Measurements from ENCODE around the gene LST1. TPM values are rescaled to one million over a fixed set of nuclear protein-coding genes. Genes with fewer than 3 reads are reported as not detected.

LST1 gene
- total RNA-seq, 1 donor from 2014 or later, result 127 TPM

DNA sequence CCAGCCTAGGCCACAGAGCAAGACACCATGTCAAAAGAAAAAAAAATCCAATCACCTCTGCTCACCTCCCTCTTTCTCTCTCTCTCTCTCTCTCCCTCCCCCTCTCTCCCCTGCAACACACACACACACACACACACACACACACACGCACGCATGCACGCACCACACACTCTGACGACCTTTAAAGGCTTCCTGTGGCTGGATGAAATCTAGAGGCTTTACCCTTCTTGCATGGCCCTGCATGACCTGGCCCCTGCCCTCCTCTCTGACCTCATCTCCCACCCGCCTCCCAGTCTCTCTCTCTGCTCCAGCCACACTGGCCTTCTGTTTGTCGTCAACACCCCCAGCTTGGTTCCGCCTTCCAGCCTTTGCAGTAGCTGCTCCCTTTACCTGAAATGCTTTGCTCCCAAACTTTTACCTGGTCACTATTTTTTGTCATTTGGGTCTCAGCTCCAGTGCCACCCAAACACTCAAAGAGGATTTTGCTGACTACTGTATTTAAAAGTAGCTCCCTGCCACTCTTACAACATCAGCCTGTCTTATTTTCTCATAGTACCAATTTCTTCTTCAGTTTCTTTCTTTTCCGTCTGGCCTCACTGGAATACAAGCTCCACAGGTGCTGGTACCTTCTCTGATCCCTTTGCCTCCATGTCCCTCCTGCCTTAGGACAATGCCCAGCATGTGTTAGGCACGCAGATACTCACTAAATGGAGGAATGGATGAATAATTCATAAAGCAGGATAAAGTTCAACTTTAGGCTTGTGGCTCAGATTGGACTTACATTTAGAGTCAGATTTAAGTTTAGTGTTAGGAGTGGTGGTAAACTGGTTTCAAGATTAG is 18.3 kb upstream of the LST1 start:
- H3K27ac ChIP-seq, result peak overlapping the region; percentile 6
- peak in 1 of 2 donors; percentile 21 for ATAC-seq

DNA sequence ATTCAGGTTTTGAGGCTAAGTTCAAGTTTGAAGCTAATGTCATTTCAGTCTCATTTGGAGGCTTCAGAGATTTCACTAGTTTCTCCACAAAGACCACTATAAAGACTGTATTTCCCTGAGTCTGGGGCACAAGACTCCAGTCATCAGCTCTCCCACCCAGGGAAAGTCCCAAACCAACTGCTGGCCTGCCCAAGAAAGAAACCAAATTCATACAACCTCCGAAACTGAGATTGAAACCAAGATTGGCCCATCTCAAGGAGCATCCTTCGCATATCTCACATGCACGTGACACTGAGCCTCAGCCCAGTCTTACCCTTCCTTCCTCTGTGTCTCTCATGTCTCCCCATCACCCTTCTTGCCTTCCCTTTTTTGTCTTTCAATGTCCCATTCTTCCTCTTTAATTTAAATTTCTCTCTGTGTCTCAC is 17.5 kb upstream of the LST1 start:
- TF ChIP-seq, protein P1, sequence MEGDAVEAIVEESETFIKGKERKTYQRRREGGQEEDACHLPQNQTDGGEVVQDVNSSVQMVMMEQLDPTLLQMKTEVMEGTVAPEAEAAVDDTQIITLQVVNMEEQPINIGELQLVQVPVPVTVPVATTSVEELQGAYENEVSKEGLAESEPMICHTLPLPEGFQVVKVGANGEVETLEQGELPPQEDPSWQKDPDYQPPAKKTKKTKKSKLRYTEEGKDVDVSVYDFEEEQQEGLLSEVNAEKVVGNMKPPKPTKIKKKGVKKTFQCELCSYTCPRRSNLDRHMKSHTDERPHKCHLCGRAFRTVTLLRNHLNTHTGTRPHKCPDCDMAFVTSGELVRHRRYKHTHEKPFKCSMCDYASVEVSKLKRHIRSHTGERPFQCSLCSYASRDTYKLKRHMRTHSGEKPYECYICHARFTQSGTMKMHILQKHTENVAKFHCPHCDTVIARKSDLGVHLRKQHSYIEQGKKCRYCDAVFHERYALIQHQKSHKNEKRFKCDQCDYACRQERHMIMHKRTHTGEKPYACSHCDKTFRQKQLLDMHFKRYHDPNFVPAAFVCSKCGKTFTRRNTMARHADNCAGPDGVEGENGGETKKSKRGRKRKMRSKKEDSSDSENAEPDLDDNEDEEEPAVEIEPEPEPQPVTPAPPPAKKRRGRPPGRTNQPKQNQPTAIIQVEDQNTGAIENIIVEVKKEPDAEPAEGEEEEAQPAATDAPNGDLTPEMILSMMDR (IDR thresholded peaks at IDR 0.05), result no peak
- Histone ChIP-seq H3K36me3 (no peaks in the 10 kb centered on the region), H3K4me3 (no peak overlapping the region), H3K9me3 (no peaks in the 10 kb centered on the region), H3K27ac (peak overlapping the region; percentile 6), H3K27me3 (ENCODE audit: low read depth) (no peaks in the 10 kb centered on the region), H3K4me1 (peaks cover 12% of the 10 kb centered on the region)
- DNase-seq (no peak), ATAC-seq (peak; percentile 66 to 83)
- intact Hi-C loops (cut with DNase I), result no loop called here

More for the DNA sequence above, 18.3 kb upstream of the LST1 start:
- Histone ChIP-seq H3K4me1 (peaks cover 12% of the 10 kb centered on the region), H3K27me3 (ENCODE audit: low read depth) (no peaks in the 10 kb centered on the region), H3K4me3 (no peak overlapping the region), H3K36me3 (no peaks in the 10 kb centered on the region), H3K9me3 (no peaks in the 10 kb centered on the region)
- TF ChIP-seq, protein P1 (IDR thresholded peaks at IDR 0.05), result no peak
- intact Hi-C loops (cut with DNase I), result no loop called here
- DNase-seq, result no peak

DNA sequence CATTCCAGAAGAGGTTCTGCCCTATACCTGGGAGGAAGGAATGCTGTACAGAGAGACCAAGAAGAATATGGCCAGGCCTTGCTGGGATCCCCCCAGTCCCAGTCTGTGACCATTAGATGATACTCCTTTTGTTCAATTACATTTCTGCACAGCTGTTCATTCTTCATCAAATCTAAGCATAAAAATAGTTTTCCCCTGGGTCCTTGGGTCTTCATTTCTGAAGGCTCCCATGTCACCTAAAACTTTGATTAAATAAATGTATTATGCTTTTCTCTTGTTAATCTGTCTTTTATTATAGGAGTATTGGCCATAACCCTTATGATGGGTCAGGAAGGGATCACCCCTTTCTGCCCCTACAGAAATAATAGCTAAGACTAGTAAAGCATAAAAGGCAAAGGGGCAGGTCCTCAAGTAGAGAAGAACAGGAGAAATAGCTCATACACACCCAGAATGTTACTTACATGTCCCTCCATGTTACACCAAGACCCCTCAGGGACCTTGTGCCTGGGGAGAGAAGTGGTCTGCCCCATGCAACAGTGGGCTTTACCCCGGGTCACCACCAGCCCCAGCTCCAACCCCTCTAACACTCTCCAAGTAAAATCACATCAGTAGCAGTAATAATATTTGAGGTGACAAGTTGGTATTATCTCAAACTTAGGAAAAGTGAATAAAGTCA is 16.1 kb upstream of the LST1 start:
- no peaks in the 10 kb centered on the region for H3K36me3 ChIP-seq
- TF ChIP-seq, protein P1 (IDR thresholded peaks at IDR 0.05), result no peak
- DNase-seq (no peak), ATAC-seq (no peak)
- H3K27me3 ChIP-seq (ENCODE audit: low read depth), result no peaks in the 10 kb centered on the region
- intact Hi-C loops (cut with DNase I), result no loop called here
- no peaks in the 10 kb centered on the region for H3K9me3 ChIP-seq
- no peak overlapping the region for H3K27ac ChIP-seq
- peaks cover 12% of the 10 kb centered on the region for H3K4me1 ChIP-seq
- H3K4me3 ChIP-seq, result no peak overlapping the region

DNA sequence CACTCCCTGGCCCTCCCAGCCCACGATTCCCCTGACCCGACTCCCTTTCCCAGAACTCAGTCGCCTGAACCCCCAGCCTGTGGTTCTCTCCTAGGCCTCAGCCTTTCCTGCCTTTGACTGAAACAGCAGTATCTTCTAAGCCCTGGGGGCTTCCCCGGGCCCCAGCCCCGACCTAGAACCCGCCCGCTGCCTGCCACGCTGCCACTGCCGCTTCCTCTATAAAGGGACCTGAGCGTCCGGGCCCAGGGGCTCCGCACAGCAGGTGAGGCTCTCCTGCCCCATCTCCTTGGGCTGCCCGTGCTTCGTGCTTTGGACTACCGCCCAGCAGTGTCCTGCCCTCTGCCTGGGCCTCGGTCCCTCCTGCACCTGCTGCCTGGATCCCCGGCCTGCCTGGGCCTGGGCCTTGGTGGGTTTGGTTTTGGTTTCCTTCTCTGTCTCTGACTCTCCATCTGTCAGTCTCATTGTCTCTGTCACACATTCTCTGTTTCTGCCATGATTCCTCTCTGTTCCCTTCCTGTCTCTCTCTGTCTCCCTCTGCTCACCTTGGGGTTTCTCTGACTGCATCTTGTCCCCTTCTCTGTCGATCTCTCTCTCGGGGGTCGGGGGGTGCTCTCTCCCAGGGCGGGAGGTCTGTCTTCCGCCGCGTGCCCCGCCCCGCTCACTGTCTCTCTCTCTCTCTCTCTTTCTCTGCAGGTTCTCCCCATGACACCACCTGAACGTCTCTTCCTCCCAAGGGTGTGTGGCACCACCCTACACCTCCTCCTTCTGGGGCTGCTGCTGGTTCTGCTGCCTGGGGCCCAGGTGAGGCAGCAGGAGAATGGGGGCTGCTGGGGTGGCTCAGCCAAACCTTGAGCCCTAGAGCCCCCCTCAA is 13.8 kb upstream of the LST1 start, which contains the start of gene LTA:
LTA (plus strand) TSS at position 249 of the 871 bp plus-strand sequence; CDS start at position 703, 454 bp downstream.
- TF ChIP-seq, protein P1 (IDR thresholded peaks at IDR 0.05), result no peak
- ATAC-seq (peak in 1 of 2 donors; percentile 13), DNase-seq (no peak)
- Histone ChIP-seq H3K36me3 (no peaks in the 10 kb centered on the region), H3K4me1 (peaks cover 16% of the 10 kb centered on the region), H3K27ac (peak within 1 kb of the TSS; percentile 36), H3K4me3 (peak within 1 kb of the TSS; percentile 31), H3K27me3 (ENCODE audit: low read depth) (no peaks in the 10 kb centered on the region), H3K9me3 (no peaks in the 10 kb centered on the region)
- intact Hi-C loops (cut with DNase I), result no loop called here

All from lower lobe of right lung (tissue), 2 donors.